ENCODE measurements around the gene RXRB.

DNA sequence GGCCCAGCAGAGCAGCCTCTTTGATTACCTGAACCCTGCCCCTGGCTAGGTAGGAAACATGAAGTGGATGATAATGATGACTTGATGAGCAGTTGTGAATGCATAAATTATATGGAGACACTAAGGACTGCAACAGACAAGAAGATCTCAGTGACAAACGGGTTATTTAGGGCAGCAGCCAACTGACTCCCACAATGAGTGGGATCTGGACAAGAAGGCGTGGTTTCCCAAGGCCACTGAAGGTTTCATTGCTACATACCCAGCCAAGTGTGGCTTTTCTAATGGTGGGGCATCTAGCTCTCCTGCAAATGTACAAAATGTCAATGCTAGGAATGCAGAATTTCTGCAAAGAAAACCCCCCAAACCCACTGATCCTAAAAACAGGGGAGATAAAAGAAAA lies 37.3 kb upstream of the RXRB start:
- TF ChIP-seq, protein P1, sequence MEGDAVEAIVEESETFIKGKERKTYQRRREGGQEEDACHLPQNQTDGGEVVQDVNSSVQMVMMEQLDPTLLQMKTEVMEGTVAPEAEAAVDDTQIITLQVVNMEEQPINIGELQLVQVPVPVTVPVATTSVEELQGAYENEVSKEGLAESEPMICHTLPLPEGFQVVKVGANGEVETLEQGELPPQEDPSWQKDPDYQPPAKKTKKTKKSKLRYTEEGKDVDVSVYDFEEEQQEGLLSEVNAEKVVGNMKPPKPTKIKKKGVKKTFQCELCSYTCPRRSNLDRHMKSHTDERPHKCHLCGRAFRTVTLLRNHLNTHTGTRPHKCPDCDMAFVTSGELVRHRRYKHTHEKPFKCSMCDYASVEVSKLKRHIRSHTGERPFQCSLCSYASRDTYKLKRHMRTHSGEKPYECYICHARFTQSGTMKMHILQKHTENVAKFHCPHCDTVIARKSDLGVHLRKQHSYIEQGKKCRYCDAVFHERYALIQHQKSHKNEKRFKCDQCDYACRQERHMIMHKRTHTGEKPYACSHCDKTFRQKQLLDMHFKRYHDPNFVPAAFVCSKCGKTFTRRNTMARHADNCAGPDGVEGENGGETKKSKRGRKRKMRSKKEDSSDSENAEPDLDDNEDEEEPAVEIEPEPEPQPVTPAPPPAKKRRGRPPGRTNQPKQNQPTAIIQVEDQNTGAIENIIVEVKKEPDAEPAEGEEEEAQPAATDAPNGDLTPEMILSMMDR (conservative IDR thresholded peaks at IDR 0.05 in 1 of 2, IDR thresholded peaks at IDR 0.05 in 1 of 2; ENCODE audit: low read depth in 1 of 2, low read length in 2 of 2) = no peak
- no peak for TF ChIP-seq EZH2 (IDR thresholded peaks at IDR 0.05; ENCODE audit: low read length, missing control alignments)
